T-helper 22 cell (primary cell): Measurements from ENCODE around the gene NOCT.
"Not testable (repeated sequence)": the region's sequence is repeated elsewhere in the genome, so short reads cannot be mapped to it uniquely, and the experiment has no call there.

Experiments used
- DNase-seq: peaks from one replicate; pipeline ENCODE4 v3.0.0-alpha.2; 2020; ENCODE audit warnings: low read depth

NOCT gene

GRCh38 chr4:139050446-139050845 is 34.9 kb downstream of the NOCT start:
- no peak for DNase-seq

- DNase-seq: no peak
Measured at GRCh38 chr4:139053909-139054308, 38.3 kb downstream of the NOCT start.

- no peak for DNase-seq
Measured at GRCh38 chr4:139054791-139055505, 39.4 kb downstream of the NOCT start.

GRCh38 chr4:139059026-139059425 is 43.4 kb downstream of the NOCT start:
- DNase-seq: not testable (repeated sequence)

- DNase-seq: no peak
Measured at GRCh38 chr4:139060591-139060990, 45.0 kb downstream of the NOCT start.

- no peak for DNase-seq
Measured at GRCh38 chr4:139076016-139076744, 60.6 kb downstream of the NOCT start.

- no peak for DNase-seq
Measured at GRCh38 chr4:139077567-139078355, 62.2 kb downstream of the NOCT start.

- no peak for DNase-seq
Measured at GRCh38 chr4:139078926-139079325, 63.3 kb downstream of the NOCT start.

- peak; percentile 90 for DNase-seq
Measured at GRCh38 chr4:139082750-139083606, 67.4 kb downstream of the NOCT start.

GRCh38 chr4:139083607-139083955 is 68.0 kb downstream of the NOCT start:
- DNase-seq: peak; percentile 63

GRCh38 chr4:139083956-139084803 is 68.6 kb downstream of the NOCT start:
- DNase-seq: peak; percentile 75

GRCh38 chr4:139084804-139085093 is 69.2 kb downstream of the NOCT start:
- no peak for DNase-seq

- no peak for DNase-seq
Measured at GRCh38 chr4:139085141-139085540, 69.6 kb downstream of the NOCT start.

GRCh38 chr4:139092271-139092670 is 76.7 kb downstream of the NOCT start:
- no peak for DNase-seq
